A549 (cell line): ENCODE data around the gene RTN4R. TPM values are rescaled to one million over a fixed set of nuclear protein-coding genes. Genes with fewer than 3 reads are reported as not detected.
"Not testable (repeated sequence)": the region's sequence is repeated elsewhere in the genome, so short reads cannot be mapped to it uniquely, and the experiment has no call there.

Experiments used
- ATAC-seq, 2 experiments: fragments of 200-7000 bp in 1 of 2; fragments of >200 bp in 1 of 2; cut with Nextera tagmentation in 1 of 2; cut with Tn5 transposase in 1 of 2; 3 replicates each; pipeline versions ENCODE4 v1.8.0 to v1.9.1; 2018 to 2020; ENCODE audit warnings: mild to moderate bottlenecking in 1 of 2, moderate library complexity in 1 of 2
- CTCF ChIA-PET: fragments of 300-600 bp; sonication (Branson Sonifier 250); formaldehyde crosslinking; extraction: SDS; loops from one replicate; lab custom pipeline; 2021; ENCODE audit warnings: antibody characterized with exemption, inconsistent platforms; lab: Yijun Ruan, JAX
- POLR2A ChIA-PET: fragments of 350-600 bp; formaldehyde crosslinking; extraction: SDS; loops from one replicate; lab custom pipeline; 2021; ENCODE audit warnings: antibody characterized with exemption, inconsistent platforms; lab: Yijun Ruan, JAX
- DNase-seq, 2 experiments: peaks; one replicate each; pipeline versions ENCODE4 v3.0.0 to v3.0.0-alpha.2; 2011 to 2016; ENCODE audit warnings: low read depth in 1 of 2, low spot score in 1 of 2
- FAIRE-seq: peaks from 2 replicates; lab custom pipeline; 2011; peaks lifted over from hg19 to GRCh38; lab: Jason Lieb, UNC
- H3K27ac ChIP-seq, 2 experiments: fragments of >200 bp; sonication (Bioruptor Twin); formaldehyde crosslinking; 3 replicates each; pipeline ENCODE4 v1.5.1; 2016 to 2017
- H3K4me1 ChIP-seq: fragments of >200 bp; sonication (Bioruptor Twin); formaldehyde crosslinking; 3 replicates; pipeline ENCODE4 v1.6.1; 2016
- H3K4me2 ChIP-seq: fragments of >200 bp; sonication (Bioruptor Twin); formaldehyde crosslinking; 3 replicates; pipeline ENCODE4 v1.6.1; 2016
- H3K4me3 ChIP-seq: fragments of >200 bp; sonication (Bioruptor Twin); formaldehyde crosslinking; 3 replicates; pipeline ENCODE4 v1.5.1; 2016
- H3K9me3 ChIP-seq: fragments of >200 bp; sonication (Bioruptor Twin); formaldehyde crosslinking; 3 replicates; pipeline ENCODE4 v1.6.1; 2016
- CBX2 ChIP-seq: fragments of 200-600 bp; sonication (generic); IDR thresholded peaks from 2 replicates; pipeline ENCODE4 v1.6.1; 2016; ENCODE audit warnings: low read depth, mild to moderate bottlenecking, borderline replicate concordance
- CHD4 ChIP-seq: fragments of 200-600 bp; sonication (generic); IDR thresholded peaks from 2 replicates; pipeline ENCODE4 v1.6.1; 2016; ENCODE audit warnings: antibody characterized with exemption, mild to moderate bottlenecking, borderline replicate concordance
- EHF ChIP-seq: fragments of 250-450 bp; sonication (Bioruptor Pico); IDR thresholded peaks from 2 replicates; pipeline ENCODE4 v1.5.0; 2020; ENCODE audit warnings: mild to moderate bottlenecking
- EHMT2 ChIP-seq: fragments of 200-600 bp; sonication (generic); IDR thresholded peaks from 2 replicates; pipeline ENCODE4 v1.6.1; 2016; ENCODE audit warnings: antibody characterized with exemption, low read depth, mild to moderate bottlenecking, moderate library complexity
- FOSL2 ChIP-seq, 2 experiments: fragments of 450-650 bp in 1 of 2; fragments of >200 bp in 1 of 2; sonication (Bioruptor Twin) in 1 of 2; formaldehyde crosslinking; IDR thresholded peaks; 2 replicates each; pipeline versions ENCODE4 v1.5.0 to v1.6.1; 2016 to 2020; ENCODE audit warnings: mild to moderate bottlenecking in 1 of 2, moderate library complexity in 1 of 2
- GATA3 ChIP-seq: IDR thresholded peaks from 2 replicates; pipeline ENCODE4 v1.6.1; 2012; ENCODE audit warnings: borderline replicate concordance
- HDAC2 ChIP-seq: fragments of 200-600 bp; sonication (generic); IDR thresholded peaks from 2 replicates; pipeline ENCODE4 v1.6.1; 2016
- HMGXB4 ChIP-seq: fragments of 250-450 bp; sonication (Bioruptor Pico); IDR thresholded peaks from 2 replicates; pipeline ENCODE4 v1.5.0; 2021; ENCODE audit warnings: mild to moderate bottlenecking, moderate library complexity, borderline replicate concordance
- HOXA7 ChIP-seq: fragments of 250-450 bp; sonication (Bioruptor Pico); IDR thresholded peaks from 2 replicates; pipeline ENCODE4 v1.5.0; 2020; ENCODE audit warnings: mild to moderate bottlenecking, moderate library complexity
- HOXB5 ChIP-seq: fragments of 250-450 bp; sonication (Bioruptor Pico); IDR thresholded peaks from 2 replicates; pipeline ENCODE4 v1.5.0; 2020; ENCODE audit warnings: mild to moderate bottlenecking, moderate library complexity
- KDM1A ChIP-seq: fragments of 200-600 bp; sonication (generic); IDR thresholded peaks from 2 replicates; pipeline ENCODE4 v1.6.1; 2016; ENCODE audit warnings: low read depth, mild to moderate bottlenecking
- KDM5A ChIP-seq: fragments of 200-600 bp; sonication (generic); IDR thresholded peaks from 2 replicates; pipeline ENCODE4 v1.6.1; 2016; ENCODE audit warnings: antibody characterized with exemption, mild to moderate bottlenecking
- MAX ChIP-seq: IDR thresholded peaks from 2 replicates; pipeline ENCODE4 v1.6.1; 2012
- MYC ChIP-seq: IDR thresholded peaks from 2 replicates; pipeline ENCODE4 v1.6.1; 2012; ENCODE audit warnings: mild to moderate bottlenecking, inconsistent platforms, low read length, improper control_type of control experiment, borderline replicate concordance
- NR3C1 ChIP-seq: fragments of >200 bp; sonication (Bioruptor Twin); formaldehyde crosslinking; IDR thresholded peaks from 3 replicates; pipeline ENCODE4 v1.6.1; 2017
- POLR2A ChIP-seq: IDR thresholded peaks from 2 replicates; pipeline ENCODE4 v1.6.1; 2012; ENCODE audit warnings: mild to moderate bottlenecking, low read length
- RAD21 ChIP-seq, 2 experiments: fragments of >200 bp in 1 of 2; sonication (Bioruptor Twin) in 1 of 2; formaldehyde crosslinking in 1 of 2; IDR thresholded peaks in 1 of 2; conservative IDR thresholded peaks in 1 of 2; 2 replicates in 1 of 2; 3 replicates in 1 of 2; pipeline ENCODE4 v1.6.1; 2012 to 2018; ENCODE audit warnings: inconsistent platforms in 1 of 2
- RNF2 ChIP-seq: fragments of 200-600 bp; sonication (generic); IDR thresholded peaks from 2 replicates; pipeline ENCODE4 v1.6.1; 2016; ENCODE audit warnings: low read depth, mild to moderate bottlenecking, antibody characterized with exemption, moderate library complexity, borderline replicate concordance
- TFCP2L1 ChIP-seq: fragments of 250-450 bp; sonication (Bioruptor Pico); IDR thresholded peaks from 2 replicates; pipeline ENCODE4 v1.5.0; 2021; ENCODE audit warnings: mild to moderate bottlenecking
- TP53 ChIP-seq: fragments of 250-450 bp; sonication (Bioruptor Pico); IDR thresholded peaks from 2 replicates; pipeline ENCODE4 v1.5.0; 2021; ENCODE audit warnings: mild to moderate bottlenecking, moderate library complexity
- ZC3H11A ChIP-seq: fragments of 450-650 bp; IDR thresholded peaks from 2 replicates; pipeline ENCODE4 v1.6.1; 2014; ENCODE audit warnings: antibody characterized with exemption, mild to moderate bottlenecking
- ZSCAN20 ChIP-seq: fragments of 250-450 bp; sonication (Bioruptor Pico); IDR thresholded peaks from 2 replicates; pipeline ENCODE4 v1.8.0; 2022; ENCODE audit warnings: mild to moderate bottlenecking, moderate library complexity
- WGBS: methylation state at CpG from one replicate; pipeline ENCODE4 v1.1.6; 2017; ENCODE audit errors: missing lambda C conversion rate; 5-methylcytosine and 5-hydroxymethylcytosine counted together
- polyA plus RNA-seq, 4 experiments: library from polyadenylated mRNA; depleted of rRNA in 3 of 4; stranded (reverse); fragments of >200 nt; fragmentation: RNase III in 1 of 4; extraction: RNeasy Plus Mini Kit Qiagen cat#74134 plus additional on column Dnase treatment in 1 of 4; gene quantifications; 2 replicates in 3 of 4; 3 replicates in 1 of 4; pipeline ENCODE4 v1.2.3, GENCODE V29; 2011 to 2017
- TF ChIP-seq, protein P1 (sequence below): fragments of 450-650 bp; IDR thresholded peaks from 2 replicates; pipeline ENCODE4 v1.6.1; 2014; ENCODE audit warnings: antibody characterized with exemption
- TF ChIP-seq, protein P2 (sequence below): fragments of >200 bp; sonication (Bioruptor Twin); formaldehyde crosslinking; IDR thresholded peaks from 2 replicates; pipeline ENCODE4 v1.6.1; 2016
- TF ChIP-seq, protein P3 (sequence below): IDR thresholded peaks from 2 replicates; pipeline ENCODE4 v1.6.1; 2012; ENCODE audit warnings: low read depth, borderline replicate concordance
- TF ChIP-seq, protein P4 (sequence below): fragments of >200 bp; sonication (Bioruptor Twin); formaldehyde crosslinking; IDR thresholded peaks from 3 replicates; pipeline ENCODE4 v1.6.1; 2016

The RTN4R gene
- polyA plus RNA-seq, 2 of the 4 experiments (the other 2 are of a cell fraction), result 1.0 to 2.7 TPM

DNA sequence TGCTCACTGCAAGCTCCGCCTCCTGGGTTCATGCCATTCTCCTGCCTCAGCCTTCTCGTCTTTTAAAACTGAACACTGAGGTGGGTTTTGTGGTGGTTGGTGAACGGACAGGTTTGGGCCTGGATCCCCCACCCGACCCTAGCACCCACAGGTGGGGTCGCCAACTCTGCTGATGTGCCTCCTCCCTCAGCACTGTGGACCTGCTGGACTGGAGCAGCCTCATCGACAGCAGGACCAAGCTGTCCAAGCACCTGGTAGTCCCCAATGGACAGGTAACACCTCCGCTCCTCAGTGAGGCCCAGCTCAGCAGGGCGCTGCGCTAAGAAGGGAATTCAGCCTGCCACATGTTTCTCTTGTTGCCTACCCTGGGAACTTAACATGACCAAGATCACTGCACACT is 36.5 kb upstream of the RTN4R start:
- H3K4me1 ChIP-seq, result no peaks in the 10 kb centered on the region
- TF ChIP-seq EHMT2 (no peak), MYC (no peak), KDM5A (no peak), GATA3 (no peak), ZC3H11A (no peak), HDAC2 (no peak), CHD4 (no peak), POLR2A (no peak), HMGXB4 (CRISPR knock-in tag) (no peak), RAD21 (conservative IDR thresholded peaks at IDR 0.05 in 1 of 2, IDR thresholded peaks at IDR 0.05 in 1 of 2) (no peak), EHF (no peak), HOXB5 (CRISPR knock-in tag) (no peak), CBX2 (no peak), FOSL2 (IDR thresholded peaks at IDR 0.05) (no peak), FOSL2 (CRISPR knock-in tag; IDR thresholded peaks at IDR 0.05) (no peak), HOXA7 (no peak)
- TF ChIP-seq, protein P1, sequence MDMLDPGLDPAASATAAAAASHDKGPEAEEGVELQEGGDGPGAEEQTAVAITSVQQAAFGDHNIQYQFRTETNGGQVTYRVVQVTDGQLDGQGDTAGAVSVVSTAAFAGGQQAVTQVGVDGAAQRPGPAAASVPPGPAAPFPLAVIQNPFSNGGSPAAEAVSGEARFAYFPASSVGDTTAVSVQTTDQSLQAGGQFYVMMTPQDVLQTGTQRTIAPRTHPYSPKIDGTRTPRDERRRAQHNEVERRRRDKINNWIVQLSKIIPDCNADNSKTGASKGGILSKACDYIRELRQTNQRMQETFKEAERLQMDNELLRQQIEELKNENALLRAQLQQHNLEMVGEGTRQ, result no peak
- TF ChIP-seq, protein P2, sequence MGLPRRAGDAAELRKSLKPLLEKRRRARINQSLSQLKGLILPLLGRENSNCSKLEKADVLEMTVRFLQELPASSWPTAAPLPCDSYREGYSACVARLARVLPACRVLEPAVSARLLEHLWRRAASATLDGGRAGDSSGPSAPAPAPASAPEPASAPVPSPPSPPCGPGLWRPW, result no peak
- CTCF ChIA-PET, result no interaction called here
- no peak overlapping the region for H3K27ac ChIP-seq
- DNase-seq, result no peak
- H3K9me3 ChIP-seq, result no peaks in the 10 kb centered on the region
- FAIRE-seq, result no peak
- no peak overlapping the region for H3K4me3 ChIP-seq
- POLR2A ChIA-PET, result no interaction called here
- no peak for ATAC-seq
- no peak overlapping the region for H3K4me2 ChIP-seq
- 50% methylated on average over 4 of the region's 9 CpGs for WGBS

GRCh38 chr22:20303229-20303534 is 35.1 kb upstream of the RTN4R start:
- POLR2A ChIA-PET, result not testable (repeated sequence)

DNA sequence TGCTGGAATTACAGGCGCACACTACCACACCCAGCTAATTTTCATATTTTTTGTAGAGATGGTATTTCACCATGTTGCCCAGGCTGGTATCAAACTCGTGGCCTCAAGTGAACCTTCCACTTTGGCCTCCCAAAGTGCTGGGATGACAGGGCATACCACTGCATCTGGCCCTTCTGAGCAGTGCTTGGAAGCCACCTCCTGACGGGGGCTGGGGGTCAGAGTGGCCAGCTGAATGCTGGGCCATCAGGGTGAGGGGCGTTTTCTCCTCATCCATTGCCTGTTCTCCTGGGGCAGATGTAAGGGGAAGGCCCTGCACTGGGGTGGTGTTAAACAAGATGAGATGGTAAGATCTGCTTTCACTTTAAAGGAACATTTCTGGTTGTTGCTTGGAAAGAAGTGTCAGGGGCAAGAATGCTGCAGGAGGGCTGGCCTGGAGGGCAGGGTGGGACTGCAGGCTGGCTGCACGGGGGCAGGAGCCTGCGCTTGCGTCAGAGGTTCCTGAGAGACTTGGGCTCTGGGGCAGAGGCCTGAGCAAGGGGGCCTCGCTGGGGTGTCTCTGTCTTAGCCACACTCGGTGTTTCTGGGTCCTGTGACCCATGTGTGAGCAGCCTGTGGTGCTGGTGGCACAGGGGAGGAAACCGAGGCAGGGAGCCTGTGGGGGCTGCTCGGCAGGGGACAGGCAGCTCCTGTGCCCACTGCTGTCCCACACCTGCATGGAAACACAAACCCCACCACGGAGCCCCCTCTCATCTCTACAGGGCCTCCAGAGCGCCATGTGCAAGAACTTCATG is 34.5 kb upstream of the RTN4R start:
- FAIRE-seq, result no peak
- ChIA-PET CTCF (interaction anchor here (1.8 kb wide), 1 partner anchor 14 kb away, joined by 7 read pairs; no protein-coding TSS in a partner anchor), POLR2A (no interaction called here)
- H3K9me3 ChIP-seq, result no peaks in the 10 kb centered on the region
- TF ChIP-seq RNF2 (no peak), TP53 (no peak), NR3C1 (no peak), TFCP2L1 (no peak), POLR2A (no peak), KDM1A (no peak), ZSCAN20 (CRISPR knock-in tag) (no peak), CBX2 (no peak), MAX (no peak)
- TF ChIP-seq, protein P3, sequence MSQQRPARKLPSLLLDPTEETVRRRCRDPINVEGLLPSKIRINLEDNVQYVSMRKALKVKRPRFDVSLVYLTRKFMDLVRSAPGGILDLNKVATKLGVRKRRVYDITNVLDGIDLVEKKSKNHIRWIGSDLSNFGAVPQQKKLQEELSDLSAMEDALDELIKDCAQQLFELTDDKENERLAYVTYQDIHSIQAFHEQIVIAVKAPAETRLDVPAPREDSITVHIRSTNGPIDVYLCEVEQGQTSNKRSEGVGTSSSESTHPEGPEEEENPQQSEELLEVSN, result no peak
- TF ChIP-seq, protein P4, sequence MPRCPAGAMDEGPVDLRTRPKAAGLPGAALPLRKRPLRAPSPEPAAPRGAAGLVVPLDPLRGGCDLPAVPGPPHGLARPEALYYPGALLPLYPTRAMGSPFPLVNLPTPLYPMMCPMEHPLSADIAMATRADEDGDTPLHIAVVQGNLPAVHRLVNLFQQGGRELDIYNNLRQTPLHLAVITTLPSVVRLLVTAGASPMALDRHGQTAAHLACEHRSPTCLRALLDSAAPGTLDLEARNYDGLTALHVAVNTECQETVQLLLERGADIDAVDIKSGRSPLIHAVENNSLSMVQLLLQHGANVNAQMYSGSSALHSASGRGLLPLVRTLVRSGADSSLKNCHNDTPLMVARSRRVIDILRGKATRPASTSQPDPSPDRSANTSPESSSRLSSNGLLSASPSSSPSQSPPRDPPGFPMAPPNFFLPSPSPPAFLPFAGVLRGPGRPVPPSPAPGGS, result no peak
- TF ChIP-seq, protein P2, result no peak
- TF ChIP-seq, protein P1, result no peak
- 43% methylated on average over 9 of the region's 13 CpGs for WGBS
- H3K4me2 ChIP-seq, result no peak overlapping the region
- H3K4me1 ChIP-seq, result no peaks in the 10 kb centered on the region
- ATAC-seq, result no peak
- DNase-seq, result no peak
- no peak overlapping the region for H3K27ac ChIP-seq
- H3K4me3 ChIP-seq, result no peak overlapping the region

More at GRCh38 chr22:20303229-20303534, 35.1 kb upstream of the RTN4R start:
- H3K4me2 ChIP-seq, CTCF ChIA-PET, H3K9me3 ChIP-seq, ATAC-seq, FAIRE-seq, H3K4me1 ChIP-seq, DNase-seq, H3K4me3 ChIP-seq, H3K27ac ChIP-seq: not testable (repeated sequence)
- 20% methylated on average over 1 of the region's 7 CpGs for WGBS
